HCT116 (cell line): Measurements from ENCODE around the gene SEMA5A. TPM values are rescaled to one million over a fixed set of nuclear protein-coding genes. Genes with fewer than 3 reads are reported as not detected.

Source experiments
- ATAC-seq: fragments of 200-7000 bp; cut with Tn5 transposase; 2 replicates; pipeline ENCODE4 v1.9.1; 2020; ENCODE audit warnings: mild to moderate bottlenecking, moderate library complexity
- BruUV-seq: library from RNA; stranded (reverse); fragments of 400-500 nt; replicated peaks from 2 replicates; lab custom pipeline; 2021; lab: Mats Ljungman, UMichigan
- CTCF ChIA-PET: fragments of 300-600 bp; sonication (Branson Sonifier 250); formaldehyde crosslinking; loops from one replicate; lab custom pipeline; 2021; ENCODE audit warnings: antibody characterized with exemption; lab: Charles Lee
- POLR2A ChIA-PET: fragments of 300-600, 350-600 bp; sonication (Branson Sonifier 250); formaldehyde crosslinking; loops from one replicate; lab custom pipeline; 2021; ENCODE audit warnings: antibody characterized with exemption; lab: Charles Lee
- RAD21 ChIA-PET, 2 experiments: fragments of 300-600 bp; sonication (Branson Sonifier 250); formaldehyde crosslinking; loops; one replicate each; lab custom pipeline; 2023; ENCODE audit warnings: low total read pairs in 2 of 2; ENCODE audit not compliant: uncharacterized antibody in 2 of 2, unreplicated experiment in 2 of 2, low non-redundant PET in 1 of 2; lab: Charles Lee
- DNase-seq: peaks from one replicate; pipeline ENCODE4 v3.0.0-alpha.2; 2010; ENCODE audit warnings: low read depth, low spot score
- H2AFZ ChIP-seq: fragments of 200-600 bp; shearing (Covaris generic), sonication (generic); 2 replicates; pipeline ENCODE4 v1.6.1; 2017; ENCODE audit warnings: low read depth, mixed run types, mixed read lengths, antibody characterized with exemption, low read length; ENCODE audit not compliant: poor library complexity, severe bottlenecking
- H3K27ac ChIP-seq: 2 replicates; pipeline ENCODE4 v1.5.1; 2012; ENCODE audit warnings: low read depth, low read length
- H3K27me3 ChIP-seq: fragments of 200-600 bp; sonication (generic); 2 replicates; pipeline ENCODE4 v1.6.1; 2016; ENCODE audit warnings: mixed run types, low read length, mixed read lengths; ENCODE audit not compliant: insufficient read depth
- H3K36me3 ChIP-seq, 2 experiments: fragments of 200-500 bp in 1 of 2; fragments of 200-600 bp in 1 of 2; sonication (Bioruptor generic) in 1 of 2; sonication (generic) in 1 of 2; 2 replicates each; pipeline versions ENCODE4 v1.5.1 to v1.6.1; 2014 to 2016; ENCODE audit warnings: low read length in 2 of 2, inconsistent platforms in 1 of 2, mixed read lengths in 1 of 2, mixed run types in 1 of 2; ENCODE audit not compliant: insufficient read depth in 2 of 2, control insufficient read depth in 1 of 2
- H3K4me1 ChIP-seq, 2 experiments: fragments of 200-600 bp in 1 of 2; sonication (generic) in 1 of 2; 2 replicates each; pipeline versions ENCODE4 v1.5.1 to v1.6.1; 2012 to 2017; ENCODE audit warnings: low read length in 2 of 2, inconsistent platforms in 1 of 2, mild to moderate bottlenecking in 1 of 2, mixed read lengths in 1 of 2, mixed run types in 1 of 2, moderate library complexity in 1 of 2; ENCODE audit not compliant: insufficient read depth in 2 of 2, control insufficient read depth in 1 of 2
- H3K4me2 ChIP-seq: fragments of 200-600 bp; sonication (generic); 2 replicates; pipeline ENCODE4 v1.6.1; 2017; ENCODE audit warnings: mixed run types, low read length, mixed read lengths
- H3K4me3 ChIP-seq, 2 experiments: fragments of 200-600 bp in 1 of 2; sonication (generic) in 1 of 2; replicated peaks in 1 of 2; 2 replicates each; pipeline ENCODE4 v1.5.1; 2011 to 2016; ENCODE audit warnings: low read length in 2 of 2, control low read depth in 1 of 2, low read depth in 1 of 2, mild to moderate bottlenecking in 1 of 2, mixed read lengths in 1 of 2, mixed run types in 1 of 2
- H3K79me2 ChIP-seq: fragments of 200-600 bp; sonication (generic); 2 replicates; pipeline ENCODE4 v1.6.1; 2017; ENCODE audit warnings: mild to moderate bottlenecking, mixed run types, low read length, moderate library complexity, mixed read lengths; ENCODE audit not compliant: insufficient read depth
- H3K9ac ChIP-seq: fragments of 200-600 bp; sonication (generic); 2 replicates; pipeline ENCODE4 v1.6.1; 2016; ENCODE audit warnings: low read length, mixed read lengths
- H3K9me2 ChIP-seq: fragments of 200-600 bp; sonication (generic), shearing (Covaris generic); 2 replicates; pipeline ENCODE4 v1.6.1; 2017; ENCODE audit warnings: mixed run types, mild to moderate bottlenecking, moderate library complexity; ENCODE audit not compliant: insufficient read depth
- H3K9me3 ChIP-seq, 2 experiments: fragments of 200-500 bp in 1 of 2; fragments of 200-600 bp in 1 of 2; sonication (Bioruptor generic) in 1 of 2; sonication (generic) in 1 of 2; 2 replicates each; pipeline ENCODE4 v1.6.1; 2014 to 2017; ENCODE audit warnings: low read length in 2 of 2, mixed read lengths in 2 of 2, inconsistent platforms in 1 of 2, low read depth in 1 of 2, mild to moderate bottlenecking in 1 of 2, mixed run types in 1 of 2, moderate library complexity in 1 of 2; ENCODE audit not compliant: control insufficient read depth in 1 of 2, insufficient read depth in 1 of 2
- H4K20me1 ChIP-seq: fragments of 200-600 bp; sonication (generic), shearing (Covaris generic); 2 replicates; pipeline ENCODE4 v1.6.1; 2017; ENCODE audit warnings: mixed run types, mild to moderate bottlenecking, moderate library complexity; ENCODE audit not compliant: insufficient read depth
- ATF3 ChIP-seq: IDR thresholded peaks from 2 replicates; pipeline ENCODE4 v1.6.1; 2012
- EGR1 ChIP-seq: IDR thresholded peaks from 2 replicates; pipeline ENCODE4 v1.6.1; 2012; ENCODE audit warnings: low read depth
- EZH2 ChIP-seq: fragments of 200-600 bp; sonication (generic); IDR thresholded peaks from 2 replicates; pipeline ENCODE4 v1.6.1; 2017; ENCODE audit warnings: antibody characterized with exemption, mixed run types
- JUND ChIP-seq: IDR thresholded peaks from 2 replicates; pipeline ENCODE4 v1.6.1; 2012
- POLR2A ChIP-seq: IDR thresholded peaks from 2 replicates; pipeline ENCODE4 v1.7.0; 2011; ENCODE audit warnings: borderline replicate concordance; ENCODE audit not compliant: insufficient read depth, insufficient read length; ENCODE audit errors: extremely low read depth
- RAD21 ChIP-seq: IDR thresholded peaks from 2 replicates; pipeline ENCODE4 v1.6.1; 2012; ENCODE audit warnings: low read depth, mild to moderate bottlenecking
- REST ChIP-seq: IDR thresholded peaks from 2 replicates; pipeline ENCODE4 v1.6.1; 2012; ENCODE audit warnings: low read depth
- SRF ChIP-seq: IDR thresholded peaks from 2 replicates; pipeline ENCODE4 v1.6.1; 2012; ENCODE audit warnings: low read depth
- TCF7L2 ChIP-seq: IDR thresholded peaks from 2 replicates; pipeline ENCODE4 v1.7.0; 2011; ENCODE audit warnings: borderline replicate concordance, inconsistent platforms; ENCODE audit not compliant: insufficient read depth, insufficient read length; ENCODE audit errors: extremely low read depth
- YY1 ChIP-seq: IDR thresholded peaks from 2 replicates; pipeline ENCODE4 v1.6.1; 2011; ENCODE audit warnings: low read length, low read depth, moderate library complexity, mild to moderate bottlenecking; ENCODE audit not compliant: insufficient replicate concordance; ENCODE audit errors: extremely low read depth
- ZBTB33 ChIP-seq: IDR thresholded peaks from 2 replicates; pipeline ENCODE4 v1.6.1; 2011; ENCODE audit warnings: mild to moderate bottlenecking, low read length, moderate library complexity; ENCODE audit not compliant: insufficient replicate concordance; ENCODE audit errors: extremely low read depth
- intact Hi-C: fragments of 100-400 bp; cut with micrococcal nuclease; formaldehyde crosslinking; loops from 2 replicates; pipeline ENCODE4 v1.10.0; 2022
- total RNA-seq: library from RNA; stranded (reverse); gene quantifications from one replicate; pipeline ENCODE4 v1.2.1, GENCODE V29; 2021; ENCODE audit not compliant: unreplicated experiment

Gene SEMA5A
- total RNA-seq, 1 experiment from 2014 or later, result 0.02 TPM

GRCh38 chr5:9466697-9467096 lies 79.2 kb downstream of the SEMA5A start:
- ChIA-PET RAD21 (no interaction called here), CTCF (no interaction called here), POLR2A (no interaction called here)
- H3K79me2 ChIP-seq, result no peaks in the 10 kb centered on the region
- ATAC-seq (no peak), DNase-seq (no peak)
- no peaks in the 10 kb centered on the region for H3K9me2 ChIP-seq
- H3K36me3 ChIP-seq, result no peaks in the 10 kb centered on the region
- no peak overlapping the region for H3K4me3 ChIP-seq
- TF ChIP-seq ATF3 (no peak), SRF (no peak), ZBTB33 (no peak), EZH2 (no peak), POLR2A (no peak), RAD21 (no peak), TCF7L2 (no peak), JUND (no peak), YY1 (no peak), REST (no peak), EGR1 (no peak)
- no peak overlapping the region for H3K9ac ChIP-seq
- H2AFZ ChIP-seq, result no peak overlapping the region
- no peaks in the 10 kb centered on the region for H3K27me3 ChIP-seq
- H4K20me1 ChIP-seq, result no peaks in the 10 kb centered on the region
- H3K4me1 ChIP-seq, result no peaks in the 10 kb centered on the region
- intact Hi-C loops, result no loop called here
- H3K4me2 ChIP-seq, result no peak overlapping the region
- BruUV-seq, result no TSS peak
- peaks cover 0 to 17% of the 10 kb centered on the region in 2 experiments; a peak in 2 of 4 replicates for H3K9me3 ChIP-seq
- no peak overlapping the region for H3K27ac ChIP-seq
